ENCODE data around the gene PKN2.
"Not testable (repeated sequence)": the region's sequence is repeated elsewhere in the genome, so short reads cannot be mapped to it uniquely, and the experiment has no call there.

Gene PKN2

GRCh38 chr1:88877911-88878310 lies 193.8 kb downstream of the PKN2 start:
- DNase-seq (ENCODE audit: low read depth in 2 of 2), result no peak

- DNase-seq (ENCODE audit: low read depth in 2 of 2), result no peak
These were observed 194.7 kb downstream of the PKN2 start for GRCh38 chr1:88878731-88879130.

- DNase-seq (ENCODE audit: low read depth in 2 of 2), result not testable (repeated sequence)
These were observed 196.6 kb downstream of the PKN2 start for GRCh38 chr1:88880717-88881116.

- DNase-seq (ENCODE audit: low read depth in 2 of 2), result no peak
These were observed 199.1 kb downstream of the PKN2 start for GRCh38 chr1:88883156-88883555.

Data from stimulated activated CD4-positive, alpha-beta T cell treated with anti-CD3 and anti-CD28 coated beads, Interleukin-15, amount 100 ng/mL, for 48 hours (primary cell).